NCI-H1048 (cell line): ENCODE measurements around the gene RBM33.

Experiments
- DNase-seq: peaks from one replicate; lab custom pipeline; 2025; lab: John Stamatoyannopoulos, UW

The RBM33 gene

DNA sequence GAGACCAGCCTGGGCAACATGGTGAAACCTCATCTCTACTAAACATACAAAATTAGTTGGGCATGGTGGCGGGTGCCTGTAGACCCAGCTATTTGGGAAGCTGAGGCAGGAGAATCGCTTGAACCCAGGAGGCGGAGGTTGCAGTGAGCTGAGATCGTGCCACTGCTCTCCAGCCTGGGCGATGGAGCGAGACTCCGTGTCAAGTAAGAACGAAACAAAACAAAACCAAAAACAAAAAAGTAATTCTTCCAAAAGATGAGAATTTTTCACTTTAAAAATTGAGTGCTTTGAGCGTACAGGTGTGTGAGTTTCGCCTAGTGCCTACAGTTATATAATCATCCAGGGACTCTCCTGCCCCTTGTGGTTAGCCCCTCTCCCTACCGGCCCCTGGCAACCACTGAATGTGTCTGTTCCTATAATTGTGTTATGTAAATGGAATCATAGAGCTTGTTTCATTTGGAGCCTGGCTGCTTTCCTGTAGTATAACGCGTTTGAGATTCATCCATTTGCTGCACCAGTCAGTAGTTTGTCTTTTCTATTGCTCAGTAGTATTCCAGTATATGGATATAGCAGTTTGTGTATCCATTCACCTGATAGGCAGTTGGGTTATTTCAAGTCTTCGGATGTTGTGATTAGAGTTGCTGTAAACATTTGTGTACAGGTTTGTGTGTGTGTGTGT, 80.0 kb downstream of the RBM33 start:
- no peak for DNase-seq

DNA sequence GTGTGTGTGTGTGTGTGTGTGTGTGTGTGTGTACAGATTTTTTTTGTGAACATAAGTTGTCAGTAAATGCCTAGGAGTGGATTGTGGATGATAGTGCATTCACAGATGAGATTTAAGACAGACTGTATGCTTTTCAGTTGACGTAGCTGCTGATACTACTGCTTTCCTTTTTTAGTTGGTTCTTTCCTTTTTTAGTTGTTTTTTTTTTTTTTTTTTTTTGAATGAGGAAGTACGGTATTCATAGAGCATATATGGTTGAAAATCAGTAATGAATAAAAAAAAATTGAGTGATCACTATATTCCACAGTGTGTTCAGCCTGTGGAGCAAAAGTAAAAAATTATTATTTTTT, 80.5 kb downstream of the RBM33 start:
- DNase-seq = no peak

DNA sequence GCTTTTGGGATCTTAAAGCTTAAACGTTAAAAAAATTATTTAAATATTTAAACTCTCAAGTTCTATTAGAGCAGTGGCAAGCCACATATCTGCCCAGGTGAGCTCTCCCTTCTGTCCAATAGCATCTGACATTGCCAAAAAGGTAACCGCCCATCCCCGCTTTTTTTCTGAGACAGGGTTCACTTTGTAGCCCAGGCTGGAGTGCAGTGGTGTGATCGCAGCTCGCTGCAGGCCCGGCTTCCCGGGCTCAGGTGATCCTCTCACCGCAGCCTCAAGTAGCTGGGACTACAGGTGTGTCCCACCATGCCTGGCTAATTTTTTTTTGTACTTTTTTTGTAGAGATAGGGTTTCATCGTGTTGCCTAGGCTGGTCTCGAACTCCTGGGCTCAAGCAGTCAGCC, 83.2 kb downstream of the RBM33 start:
- DNase-seq = no peak

DNA sequence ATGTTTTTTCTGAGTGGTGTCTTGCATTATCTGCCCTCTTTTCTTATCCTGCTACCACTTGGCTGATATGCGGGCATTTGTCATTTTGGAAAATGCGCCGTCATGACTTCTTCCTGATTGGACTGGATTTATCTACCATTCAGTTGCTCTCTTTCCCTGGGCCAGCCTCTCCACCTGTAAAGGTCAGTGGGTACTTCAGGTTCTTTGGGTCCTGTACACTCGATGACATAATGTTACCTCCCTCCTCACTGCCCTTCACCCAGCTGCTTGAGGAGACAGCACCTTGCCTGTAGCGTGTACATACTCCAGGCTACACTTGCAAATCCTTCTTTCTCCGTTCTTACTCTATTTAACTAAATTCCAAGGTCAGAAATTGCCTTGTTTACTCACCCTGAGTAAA, 83.7 kb downstream of the RBM33 start:
- no peak for DNase-seq

DNA sequence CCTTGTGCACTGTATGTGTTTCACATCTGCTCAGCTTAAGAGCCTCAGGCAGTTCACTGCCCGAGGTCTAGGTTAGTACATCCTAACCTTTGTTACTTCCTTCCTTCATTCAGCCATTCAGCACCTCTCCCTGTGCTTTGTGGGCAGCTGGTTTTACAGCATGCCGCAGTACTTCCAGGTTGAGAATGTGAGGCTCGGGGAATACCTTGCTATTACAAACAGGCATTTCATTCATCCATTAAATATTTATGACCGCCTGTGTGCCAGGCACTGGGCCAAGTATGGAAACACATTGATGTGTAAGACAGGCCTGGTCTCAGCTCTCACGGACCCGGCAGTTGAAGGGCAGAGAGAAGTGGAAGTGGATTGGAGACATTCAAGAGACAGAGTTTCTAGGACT, 85.4 kb downstream of the RBM33 start:
- DNase-seq = peak; percentile 15

DNA sequence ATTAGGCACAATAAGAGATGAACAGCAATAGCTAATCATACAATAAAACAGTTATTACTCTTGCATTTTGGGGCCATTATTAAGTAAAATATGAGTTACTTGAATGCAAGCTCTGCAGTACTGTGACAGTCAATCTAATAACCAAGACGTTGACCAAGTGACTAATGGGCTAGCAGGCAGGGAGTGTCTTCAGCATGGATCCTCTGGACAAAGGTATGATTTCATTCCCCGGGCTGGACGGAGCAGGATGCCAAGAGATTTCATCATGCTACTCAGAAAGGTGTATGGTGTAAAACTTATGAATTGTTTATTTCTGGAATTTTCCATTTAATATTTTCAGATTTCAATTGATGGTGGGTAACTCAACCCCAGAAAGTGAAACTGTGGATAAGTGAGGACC, 86.9 kb downstream of the RBM33 start:
- no peak for DNase-seq

DNA sequence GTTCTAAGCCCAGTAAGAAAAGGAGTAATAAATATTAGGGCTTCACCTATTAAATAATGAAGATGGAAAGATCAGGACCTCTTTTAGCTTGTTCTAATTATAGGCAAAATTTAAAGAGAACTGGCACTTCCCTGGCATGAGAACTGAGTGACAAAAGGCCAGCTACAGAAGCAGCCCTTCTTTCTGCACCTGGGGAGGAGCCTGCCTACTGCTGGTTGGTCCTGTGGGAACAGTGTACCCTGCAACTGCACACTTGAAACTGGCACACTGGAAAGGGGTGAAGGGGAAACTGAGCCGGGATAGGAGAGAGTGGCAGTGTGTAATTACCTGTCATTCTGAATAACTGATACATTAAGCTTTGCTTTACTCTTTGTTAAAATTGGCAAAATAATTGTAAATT, 87.4 kb downstream of the RBM33 start:
- DNase-seq = no peak

DNA sequence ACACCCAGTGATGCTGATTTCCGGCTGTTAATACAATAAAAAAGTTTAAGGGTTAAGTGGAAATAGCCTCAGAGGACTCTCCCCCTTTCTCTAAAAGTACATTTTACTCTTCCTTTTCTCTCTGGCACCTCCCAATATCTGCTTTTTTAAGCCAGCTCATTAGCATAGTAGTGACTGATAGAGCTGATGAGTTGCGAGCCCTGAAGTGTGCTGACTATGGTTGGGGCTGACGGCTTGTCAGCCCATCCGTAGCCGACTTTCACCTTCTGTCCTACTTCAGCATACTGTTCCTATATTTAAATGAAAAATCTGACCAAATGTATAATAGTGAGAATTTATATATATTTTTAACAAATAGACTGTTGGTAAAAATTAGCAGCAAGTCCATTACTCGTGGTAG, 87.8 kb downstream of the RBM33 start:
- no peak for DNase-seq

DNA sequence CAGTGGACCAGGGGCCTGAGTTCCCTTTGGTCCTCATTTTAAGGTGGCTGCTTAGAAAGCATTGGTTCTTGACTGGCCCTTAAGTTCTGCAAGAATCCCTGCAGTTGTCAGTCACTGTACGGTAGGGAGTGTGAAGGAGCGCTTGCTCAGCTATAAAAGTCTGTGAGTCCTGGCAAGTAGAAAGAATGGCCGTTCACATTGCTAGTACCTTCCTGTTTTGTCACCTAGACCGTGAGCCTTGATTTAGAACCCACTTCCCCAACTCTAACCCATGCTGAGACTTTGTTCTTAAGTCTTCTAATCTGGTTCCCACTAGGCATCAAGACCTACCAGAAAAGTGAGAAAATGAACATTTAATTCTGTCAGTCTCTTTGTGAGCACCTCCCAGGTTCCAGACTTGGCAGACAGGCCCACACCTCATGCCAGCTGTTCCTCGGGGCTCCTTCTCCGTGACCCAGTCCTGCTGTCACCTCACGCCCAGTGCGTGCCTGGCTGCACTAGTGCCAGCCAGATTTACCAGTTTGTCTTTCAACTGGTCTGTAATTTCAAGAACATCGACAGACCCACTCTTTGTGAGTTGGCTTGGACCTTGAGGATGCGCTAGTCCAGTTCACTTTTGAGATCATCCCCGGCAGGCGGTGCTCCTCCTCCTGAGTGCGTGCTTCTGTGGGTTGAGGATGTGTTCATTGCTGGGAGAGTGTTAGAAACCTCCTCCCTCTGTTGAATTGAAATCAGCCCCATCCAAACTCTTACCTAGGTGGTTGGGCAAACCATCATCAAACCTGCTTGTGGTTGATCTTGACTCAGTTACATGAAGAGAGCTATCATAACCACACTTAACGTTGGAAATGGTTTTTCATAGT, 89.4 kb downstream of the RBM33 start:
- no peak for DNase-seq

DNA sequence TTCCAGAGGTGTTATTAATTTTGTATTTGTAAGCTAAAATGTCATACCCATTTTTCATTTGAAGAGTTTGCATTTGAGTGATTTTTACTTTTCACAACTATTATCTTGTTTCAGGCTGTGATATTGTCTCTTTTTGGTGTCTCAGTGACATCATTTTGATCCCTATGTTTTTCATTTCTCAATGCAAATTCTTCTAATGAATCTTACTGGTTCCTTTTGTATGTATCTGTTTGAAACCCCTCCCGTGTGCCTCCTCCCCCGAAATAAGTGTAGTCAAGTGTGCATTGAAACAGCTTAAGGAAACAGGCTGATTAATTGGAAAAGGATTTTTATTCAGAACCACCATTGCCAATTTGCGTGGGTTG, 90.0 kb downstream of the RBM33 start:
- no peak for DNase-seq

DNA sequence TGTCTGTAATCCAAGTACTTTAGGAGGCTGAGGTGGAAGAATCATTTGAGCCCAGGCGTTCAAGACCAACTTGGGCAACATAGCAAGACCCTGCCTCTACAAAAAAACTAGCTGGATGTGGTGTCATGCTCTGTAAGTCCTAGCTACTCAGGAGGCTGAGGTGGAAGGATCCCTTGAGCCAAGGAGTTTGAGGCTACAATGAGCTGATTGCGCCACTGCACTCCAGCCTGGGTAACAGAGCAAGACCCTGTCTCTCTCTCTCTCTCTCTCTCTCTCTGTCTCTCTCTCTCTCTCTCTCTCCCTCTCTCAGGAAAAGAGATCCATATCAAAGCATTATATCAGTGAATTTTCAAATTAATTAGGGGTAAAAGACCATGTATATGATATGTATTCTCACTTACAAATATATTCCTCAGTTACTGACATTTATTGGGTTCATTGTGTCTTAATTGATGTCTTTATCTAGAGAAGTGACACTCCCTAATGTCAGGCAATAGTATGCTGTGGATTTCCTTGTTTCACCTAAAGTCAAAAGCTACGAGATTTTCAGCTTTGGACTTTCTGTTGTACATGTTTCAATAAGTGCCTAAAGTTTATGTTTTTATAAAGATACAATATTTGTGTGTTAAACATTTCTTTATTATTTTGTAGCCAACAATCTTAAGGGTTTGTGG, 91.1 kb downstream of the RBM33 start:
- DNase-seq = no peak

DNA sequence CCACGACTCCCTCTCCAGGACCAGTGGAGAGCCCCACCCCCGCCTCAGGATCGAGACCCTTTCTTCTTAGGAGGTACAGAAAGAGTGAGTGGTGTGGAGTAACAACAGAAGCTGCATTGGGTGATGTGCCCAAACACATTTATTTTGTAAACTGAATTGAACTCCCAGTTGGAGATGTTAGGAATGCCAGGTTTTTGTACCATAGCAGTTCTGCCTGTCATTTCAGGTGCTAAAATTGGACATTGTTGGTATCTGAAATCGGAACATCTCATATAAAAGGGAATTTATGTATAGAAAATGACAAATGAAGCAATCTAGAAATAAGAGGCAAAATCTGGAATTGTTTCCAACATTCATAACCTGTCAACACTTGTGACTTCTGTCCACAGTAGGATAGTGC, 93.1 kb downstream of the RBM33 start:
- DNase-seq = no peak

DNA sequence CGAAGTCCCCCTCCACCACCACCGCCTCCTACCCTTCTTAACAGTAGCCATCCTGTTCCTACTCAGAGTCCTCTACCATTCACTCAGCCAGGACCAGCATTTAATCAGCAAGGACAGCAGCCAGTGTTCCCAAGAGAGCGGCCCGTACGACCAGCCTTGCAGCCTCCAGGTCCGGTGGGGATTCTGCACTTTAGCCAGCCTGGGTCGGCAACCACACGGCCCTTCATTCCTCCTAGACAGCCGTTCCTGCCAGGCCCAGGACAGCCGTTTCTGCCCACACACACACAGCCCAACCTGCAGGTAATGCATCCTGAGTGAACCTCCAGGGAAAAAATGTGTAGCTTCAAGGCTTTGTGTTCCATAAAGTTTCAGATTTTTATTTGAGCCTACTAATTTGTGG, 93.6 kb downstream of the RBM33 start:
- no peak for DNase-seq

DNA sequence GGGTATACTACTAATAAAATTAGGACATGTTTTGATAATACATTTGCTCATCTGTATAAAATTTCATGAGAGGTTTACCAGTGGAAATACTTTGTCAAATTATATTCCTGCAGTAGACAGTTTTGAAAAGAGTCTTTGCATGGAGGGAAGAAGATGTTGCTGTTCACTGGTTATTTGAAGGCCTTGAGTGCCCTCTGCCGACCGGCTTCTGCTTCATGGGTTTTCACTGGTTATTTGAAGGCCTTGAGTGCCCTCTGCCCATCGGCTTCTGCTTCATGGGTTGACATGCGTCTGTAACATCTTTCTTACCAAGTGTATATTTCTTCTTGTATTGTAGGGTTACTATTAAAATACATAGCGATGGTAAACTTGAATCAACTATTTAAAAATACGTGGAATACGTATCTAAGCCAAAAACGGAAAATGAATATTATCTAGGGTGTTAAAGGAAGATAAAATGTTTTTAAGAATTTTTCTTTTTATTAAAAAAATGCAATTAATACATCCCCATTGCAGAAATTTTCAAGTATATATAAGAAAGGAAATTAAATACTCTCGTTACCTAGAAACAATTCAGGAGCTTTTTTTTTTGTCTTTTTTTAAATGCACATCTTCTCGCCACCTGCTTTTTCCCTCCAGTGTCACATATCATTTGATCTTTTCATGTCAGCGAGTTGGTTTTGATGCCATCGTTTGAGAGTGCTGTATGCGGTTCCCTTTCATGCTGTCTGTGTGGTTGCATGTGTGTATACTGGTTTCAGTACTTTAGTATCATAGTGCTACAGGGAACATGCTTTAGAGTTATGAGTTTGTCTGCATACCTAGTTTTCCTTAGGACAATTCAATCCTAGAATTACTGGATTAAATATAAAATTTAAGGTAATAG, 94.4 kb downstream of the RBM33 start:
- peak; percentile 4 for DNase-seq

DNA sequence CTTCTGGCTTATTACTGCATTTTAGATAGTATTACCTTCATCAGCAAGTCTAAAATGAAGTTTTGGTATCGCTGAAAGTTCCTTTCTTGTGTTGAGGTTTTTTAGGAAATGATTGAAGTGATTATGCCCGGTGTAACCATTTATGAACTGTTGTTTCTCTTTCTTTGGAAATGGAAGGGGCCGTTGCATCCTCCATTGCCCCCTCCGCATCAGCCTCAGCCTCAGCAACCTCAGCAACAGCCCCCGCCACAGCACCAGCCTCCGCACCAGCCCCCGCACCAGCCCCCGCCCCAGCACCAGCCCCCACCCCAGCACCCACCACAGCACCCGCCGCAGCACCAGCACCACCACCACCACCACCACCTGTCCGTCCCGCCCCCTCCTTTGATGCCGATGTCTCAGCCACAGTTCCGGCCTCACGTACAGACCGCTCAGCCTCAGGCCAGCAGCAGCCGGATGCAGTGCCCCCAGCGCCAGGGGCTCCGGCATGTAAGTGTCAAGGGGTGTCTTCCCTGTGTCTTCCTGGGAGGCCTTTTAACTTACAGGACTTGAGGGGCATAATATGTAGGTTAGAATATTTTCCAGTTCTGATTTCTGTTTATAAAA, 95.2 kb downstream of the RBM33 start:
- DNase-seq = no peak

DNA sequence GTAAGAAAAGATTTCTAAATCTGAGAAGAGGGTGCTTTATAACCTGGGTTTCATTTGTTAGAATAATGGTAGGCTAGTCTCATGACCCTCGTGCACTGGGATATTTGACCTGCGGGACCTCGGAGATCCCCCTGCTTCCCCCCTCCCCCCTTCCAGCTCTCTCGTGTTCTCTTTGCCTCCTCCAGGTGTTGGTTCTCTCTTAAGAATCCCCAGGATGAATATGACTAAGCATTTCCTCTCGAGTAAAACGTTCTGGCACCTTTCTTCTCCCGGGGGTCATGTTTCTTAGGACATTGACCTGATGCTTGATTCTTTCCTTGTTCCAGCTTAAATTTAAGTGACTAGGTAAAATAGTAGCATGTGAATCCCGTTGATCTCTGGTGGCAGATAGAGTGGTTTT, 96.6 kb downstream of the RBM33 start:
- no peak for DNase-seq

DNA sequence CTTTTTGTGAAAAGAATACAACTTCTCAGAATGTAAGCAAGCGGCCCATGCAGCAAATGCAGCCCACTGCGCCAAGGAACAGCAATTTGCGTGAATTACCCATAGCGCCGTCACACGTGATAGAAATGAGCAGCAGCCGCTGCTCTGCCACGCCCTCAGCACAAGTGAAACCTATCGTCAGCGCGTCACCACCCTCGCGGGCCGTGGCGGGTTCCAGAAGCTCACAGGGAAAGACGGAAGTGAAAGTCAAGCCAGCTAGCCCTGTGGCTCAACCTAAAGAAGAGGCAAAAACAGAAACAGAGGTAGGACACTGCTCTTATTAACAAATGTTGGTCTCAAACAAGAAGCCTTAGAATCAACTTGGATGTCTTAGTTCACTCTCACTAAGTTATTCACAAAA, 97.3 kb downstream of the RBM33 start:
- DNase-seq = no peak

DNA sequence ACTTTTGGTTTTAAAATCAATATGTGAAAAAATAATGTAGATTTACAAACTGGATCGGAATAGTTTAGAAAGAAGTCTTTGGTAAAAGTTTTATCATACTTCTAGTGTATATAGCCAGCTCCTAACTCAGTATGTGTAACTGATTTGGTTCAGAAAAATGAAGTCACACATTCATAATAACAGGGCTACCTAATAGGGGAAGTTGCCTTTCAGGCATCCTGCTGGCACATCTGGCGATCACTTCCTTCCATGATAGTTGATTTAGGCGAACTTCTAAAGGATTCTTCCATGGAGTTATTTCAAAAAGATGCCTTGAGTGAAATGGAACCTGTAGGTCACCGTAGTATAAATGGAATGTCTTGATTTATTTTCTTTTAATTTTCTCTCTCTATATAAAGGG, 98.7 kb downstream of the RBM33 start:
- DNase-seq = no peak

DNA sequence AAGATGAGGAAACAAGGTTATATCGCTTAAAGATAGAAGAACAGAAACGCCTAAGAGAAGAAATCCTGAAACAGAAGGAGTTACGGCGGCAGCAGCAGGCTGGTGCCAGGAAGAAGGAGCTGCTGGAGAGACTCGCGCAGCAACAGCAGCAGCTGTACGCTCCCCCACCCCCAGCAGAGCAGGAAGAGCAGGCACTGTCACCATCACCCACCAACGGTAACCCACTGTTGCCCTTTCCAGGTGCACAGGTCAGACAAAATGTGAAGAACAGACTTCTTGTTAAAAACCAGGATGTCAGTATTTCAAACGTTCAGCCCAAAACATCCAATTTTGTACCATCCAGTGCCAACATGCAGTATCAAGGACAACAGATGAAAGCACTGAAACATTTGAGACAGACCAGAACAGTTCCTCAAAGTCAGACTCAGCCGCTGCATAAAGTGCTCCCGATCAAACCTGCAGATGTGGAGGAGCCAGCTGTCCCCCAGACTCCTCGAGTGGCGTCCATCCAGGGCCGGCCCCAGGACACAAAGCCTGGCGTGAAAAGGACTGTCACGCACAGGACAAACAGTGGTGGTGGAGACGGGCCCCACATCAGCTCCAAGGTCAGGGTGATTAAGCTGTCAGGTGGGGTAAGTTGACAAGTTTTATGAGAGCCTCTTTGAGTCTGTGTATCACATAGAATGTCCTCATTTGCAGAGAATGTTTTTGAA, 100.7 kb downstream of the RBM33 start:
- no peak for DNase-seq

DNA sequence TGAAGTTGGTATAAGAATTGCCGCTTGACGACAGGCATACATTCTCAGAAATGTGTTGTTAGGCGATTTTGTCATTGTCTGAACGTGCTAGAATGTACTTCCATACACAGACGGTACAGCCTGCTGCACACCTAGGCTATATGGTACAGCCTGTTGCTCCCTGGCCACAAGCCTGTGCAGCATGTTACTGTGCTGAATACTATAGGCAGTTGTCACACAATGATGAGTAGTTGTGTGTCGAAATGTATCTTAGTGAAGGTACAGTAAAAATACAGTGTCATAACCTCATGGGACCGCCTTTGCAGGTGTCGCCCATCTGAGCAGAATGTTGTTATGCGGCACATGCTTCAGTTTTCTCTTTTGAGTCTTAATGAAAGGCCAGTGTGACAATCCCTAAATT, 101.3 kb downstream of the RBM33 start:
- no peak for DNase-seq

DNA sequence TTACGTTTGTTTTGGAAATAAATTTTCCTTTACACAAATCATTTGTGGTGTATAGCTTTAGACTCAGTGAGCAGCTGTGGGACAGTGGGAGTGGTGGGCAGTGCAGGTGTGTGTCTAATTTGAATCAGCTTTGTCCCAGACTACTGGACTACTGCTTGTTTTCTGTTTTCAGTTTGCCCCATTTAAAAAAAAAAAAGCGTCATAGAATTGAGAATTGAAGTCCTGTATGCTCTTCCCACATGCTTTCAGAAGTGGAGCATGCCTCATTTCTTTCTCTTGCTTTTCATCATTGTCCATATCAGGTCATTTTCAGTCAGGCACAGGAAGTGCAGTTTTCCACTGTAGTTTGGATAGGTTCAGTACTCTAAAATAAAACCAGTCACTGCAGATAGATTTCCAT, 101.7 kb downstream of the RBM33 start:
- no peak for DNase-seq
